Fibroblast of skin of left quadriceps (primary cell): ENCODE data around the gene AMH.
A peak's percentile ranks its signal among the peaks of the same experiment; 100 is the strongest.

Experiments used
- DNase-seq, 2 experiments: peaks; one replicate each; pipeline ENCODE4 v3.0.0-alpha.2; 2013; ENCODE audit warnings: low read depth in 2 of 2

Gene AMH

GRCh38 chr19:2287585-2288337 is 38.6 kb downstream of the AMH start:
- no peak for DNase-seq

- no peak for DNase-seq
These were observed 39.3 kb downstream of the AMH start for GRCh38 chr19:2288338-2288817.

GRCh38 chr19:2288818-2289713 is 39.9 kb downstream of the AMH start:
- DNase-seq, result no peak

- no peak for DNase-seq
These were observed 40.8 kb downstream of the AMH start for GRCh38 chr19:2289714-2290435.

- no peak for DNase-seq
These were observed 41.5 kb downstream of the AMH start for GRCh38 chr19:2290441-2291184.

- no peak for DNase-seq
These were observed 42.1 kb downstream of the AMH start for GRCh38 chr19:2291185-2291751.

- peak; percentile 42 to 55 for DNase-seq
These were observed 45.7 kb downstream of the AMH start for GRCh38 chr19:2294687-2295335.

GRCh38 chr19:2296141-2296540 is 47.0 kb downstream of the AMH start:
- no peak for DNase-seq

- no peak for DNase-seq
These were observed 51.4 kb downstream of the AMH start for GRCh38 chr19:2300533-2300932.
